Measurements from ENCODE around the gene NTPCR.

DNA sequence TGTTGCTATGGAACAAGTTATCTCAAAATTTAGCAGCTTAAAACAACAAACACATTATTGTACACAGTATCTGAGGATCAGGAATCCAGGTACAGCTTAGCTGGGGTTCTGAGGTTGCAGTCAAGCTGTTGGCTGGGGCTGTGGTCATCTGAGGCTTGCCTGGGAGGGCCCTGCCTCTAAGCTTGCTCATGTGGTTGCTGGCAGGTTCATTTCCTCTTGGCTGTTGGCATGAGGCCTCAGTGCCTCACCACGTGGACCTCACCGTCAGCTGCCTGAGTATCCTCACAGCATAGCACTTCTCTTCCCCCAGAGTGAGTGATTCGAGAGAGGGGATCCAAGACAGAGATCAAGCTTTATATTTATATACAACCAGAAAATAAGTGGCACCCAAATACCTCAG lies 18.6 kb downstream of the NTPCR start:
- TF ChIP-seq, protein P1, sequence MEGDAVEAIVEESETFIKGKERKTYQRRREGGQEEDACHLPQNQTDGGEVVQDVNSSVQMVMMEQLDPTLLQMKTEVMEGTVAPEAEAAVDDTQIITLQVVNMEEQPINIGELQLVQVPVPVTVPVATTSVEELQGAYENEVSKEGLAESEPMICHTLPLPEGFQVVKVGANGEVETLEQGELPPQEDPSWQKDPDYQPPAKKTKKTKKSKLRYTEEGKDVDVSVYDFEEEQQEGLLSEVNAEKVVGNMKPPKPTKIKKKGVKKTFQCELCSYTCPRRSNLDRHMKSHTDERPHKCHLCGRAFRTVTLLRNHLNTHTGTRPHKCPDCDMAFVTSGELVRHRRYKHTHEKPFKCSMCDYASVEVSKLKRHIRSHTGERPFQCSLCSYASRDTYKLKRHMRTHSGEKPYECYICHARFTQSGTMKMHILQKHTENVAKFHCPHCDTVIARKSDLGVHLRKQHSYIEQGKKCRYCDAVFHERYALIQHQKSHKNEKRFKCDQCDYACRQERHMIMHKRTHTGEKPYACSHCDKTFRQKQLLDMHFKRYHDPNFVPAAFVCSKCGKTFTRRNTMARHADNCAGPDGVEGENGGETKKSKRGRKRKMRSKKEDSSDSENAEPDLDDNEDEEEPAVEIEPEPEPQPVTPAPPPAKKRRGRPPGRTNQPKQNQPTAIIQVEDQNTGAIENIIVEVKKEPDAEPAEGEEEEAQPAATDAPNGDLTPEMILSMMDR (IDR thresholded peaks at IDR 0.05) = no peak
- TF ChIP-seq POLR2A (IDR thresholded peaks at IDR 0.05) = no peak
